NCI-H2029 treated with DMSO at 0.1 percent for 48 hours (cell line): Measurements from ENCODE around the gene COL4A2.
"Not testable (repeated sequence)": the region's sequence is repeated elsewhere in the genome, so short reads cannot be mapped to it uniquely, and the experiment has no call there.

Experiments
- DNase-seq: peaks from one replicate; lab custom pipeline; 2025; lab: John Stamatoyannopoulos, UW

The COL4A2 gene

GRCh38 chr13:110379905-110380341 lies 72.8 kb downstream of the COL4A2 start:
- DNase-seq: no peak

GRCh38 chr13:110380359-110381028 lies 73.4 kb downstream of the COL4A2 start:
- no peak for DNase-seq

- no peak for DNase-seq
Observed at GRCh38 chr13:110381029-110381360, 73.9 kb downstream of the COL4A2 start.

- DNase-seq: no peak
Observed at GRCh38 chr13:110382229-110382628, 75.1 kb downstream of the COL4A2 start.

GRCh38 chr13:110382830-110383229 lies 75.7 kb downstream of the COL4A2 start:
- no peak for DNase-seq

GRCh38 chr13:110387451-110388107 lies 80.5 kb downstream of the COL4A2 start:
- no peak for DNase-seq

GRCh38 chr13:110388108-110388943 lies 81.2 kb downstream of the COL4A2 start:
- no peak for DNase-seq

- no peak for DNase-seq
Observed at GRCh38 chr13:110390567-110390966, 83.5 kb downstream of the COL4A2 start.

GRCh38 chr13:110391273-110391672 lies 84.2 kb downstream of the COL4A2 start:
- no peak for DNase-seq

GRCh38 chr13:110392510-110393240 lies 85.6 kb downstream of the COL4A2 start:
- no peak for DNase-seq

- no peak for DNase-seq
Observed at GRCh38 chr13:110393761-110394160, 86.7 kb downstream of the COL4A2 start.

- no peak for DNase-seq
Observed at GRCh38 chr13:110394371-110394841, 87.3 kb downstream of the COL4A2 start.

- not testable (repeated sequence) for DNase-seq
Observed at GRCh38 chr13:110395616-110396015, 88.5 kb downstream of the COL4A2 start.

- DNase-seq: no peak
Observed at GRCh38 chr13:110396476-110396875, 89.4 kb downstream of the COL4A2 start.

- DNase-seq: no peak
Observed at GRCh38 chr13:110396913-110397381, 89.9 kb downstream of the COL4A2 start.

- no peak for DNase-seq
Observed at GRCh38 chr13:110397436-110398115, 90.5 kb downstream of the COL4A2 start.

- no peak for DNase-seq
Observed at GRCh38 chr13:110398564-110399507, 91.8 kb downstream of the COL4A2 start.

GRCh38 chr13:110399801-110400200 lies 92.7 kb downstream of the COL4A2 start:
- DNase-seq: no peak

GRCh38 chr13:110400786-110401533 lies 93.9 kb downstream of the COL4A2 start:
- DNase-seq: no peak
